Measurements from ENCODE around the gene FBXL16. TPM values are rescaled to one million over a fixed set of nuclear protein-coding genes. Genes with fewer than 3 reads are reported as not detected.

The FBXL16 gene
- total RNA-seq, 1 experiment from 2014 or later: 40.5 TPM

GRCh38 chr16:739560-740458 is 34.2 kb upstream of the FBXL16 start:
- H3K27me3 Mint-ChIP-seq (ENCODE audit: insufficient read depth, unreplicated experiment): no peaks in the 10 kb centered on the region
- peak overlapping the region; percentile 84 for H3K27ac Mint-ChIP-seq (ENCODE audit: low read depth, unreplicated experiment)
- TSS peak; percentile 37 for BruUV-seq (replicated peaks)
- no peak for TF ChIP-seq CTCF (IDR thresholded peaks at IDR 0.05; ENCODE audit: unreplicated experiment)
- ChIA-PET CTCF (interaction anchor here (0.5 to 5.9 kb wide), 11 partner anchors 8 to 679 kb away, joined by 3 to 37 read pairs (median 6); partner anchors contain the start of gene MSLN), POLR2A (interaction anchor here (0.6 to 3.6 kb wide), 16 partner anchors 11 to 56 kb away, joined by 3 to 26 read pairs (median 6); partner anchors contain the start of genes ANTKMT, CCDC78, HAGHL and JMJD8)
- H3K36me3 Mint-ChIP-seq (ENCODE audit: insufficient read depth, unreplicated experiment): peaks cover 35% of the 10 kb centered on the region
- peak overlapping the region; percentile 74 for H3K4me3 Mint-ChIP-seq (ENCODE audit: unreplicated experiment)
- intact Hi-C loops (cut with micrococcal nuclease): no loop called here
- H3K4me1 Mint-ChIP-seq (ENCODE audit: insufficient read depth, unreplicated experiment): peaks cover 6% of the 10 kb centered on the region
- DNase-seq (ENCODE audit: unreplicated experiment): no peak
- H3K9me3 Mint-ChIP-seq (ENCODE audit: unreplicated experiment): no peaks in the 10 kb centered on the region

GRCh38 chr16:736936-737481 is 31.4 kb upstream of the FBXL16 start:
- H3K4me1 Mint-ChIP-seq (ENCODE audit: insufficient read depth, unreplicated experiment): peaks cover 6% of the 10 kb centered on the region
- no peak overlapping the region for H3K4me3 Mint-ChIP-seq (ENCODE audit: unreplicated experiment)
- ChIA-PET CTCF (interaction anchor here (0.8 to 5.9 kb wide), 4 partner anchors 25 to 320 kb away, joined by 3 to 37 read pairs (median 4); no protein-coding TSS in a partner anchor), POLR2A (interaction anchor here (0.7 to 4.1 kb wide), 8 partner anchors 10 to 51 kb away, joined by 3 to 31 read pairs (median 4); partner anchors contain the start of genes ANTKMT, CCDC78, CHTF18 and FBXL16)
- no peak for DNase-seq (ENCODE audit: unreplicated experiment)
- TF ChIP-seq CTCF (IDR thresholded peaks at IDR 0.05; ENCODE audit: unreplicated experiment): no peak
- H3K36me3 Mint-ChIP-seq (ENCODE audit: insufficient read depth, unreplicated experiment): peaks cover 42% of the 10 kb centered on the region
- H3K27me3 Mint-ChIP-seq (ENCODE audit: insufficient read depth, unreplicated experiment): no peaks in the 10 kb centered on the region
- no peak overlapping the region for H3K27ac Mint-ChIP-seq (ENCODE audit: low read depth, unreplicated experiment)
- no peaks in the 10 kb centered on the region for H3K9me3 Mint-ChIP-seq (ENCODE audit: unreplicated experiment)
- intact Hi-C loops (cut with micrococcal nuclease): no loop called here
- BruUV-seq (replicated peaks): no TSS peak

DNA sequence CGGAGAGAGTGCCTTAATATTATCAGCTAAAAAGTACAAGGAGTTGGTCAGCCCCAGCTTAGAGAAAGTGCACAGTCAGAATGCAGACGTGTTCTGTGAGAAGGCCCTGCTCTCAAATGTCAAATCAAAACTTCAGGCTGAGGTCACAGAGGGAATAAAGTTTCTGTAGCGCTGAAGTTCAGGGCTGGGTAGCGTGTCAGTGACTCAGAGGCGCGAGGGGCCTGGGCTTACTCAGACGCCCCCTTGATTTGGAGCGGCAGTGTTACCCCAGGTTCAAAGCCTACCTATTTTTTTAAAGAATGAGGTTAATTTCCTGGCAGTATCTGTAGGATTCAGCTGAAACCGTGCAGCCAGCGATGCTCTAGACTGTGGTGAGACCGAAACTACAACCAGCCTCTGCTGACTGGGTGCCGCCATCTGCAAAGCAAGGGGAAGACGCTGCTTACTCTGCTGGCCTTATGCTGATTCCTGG is 30.4 kb upstream of the FBXL16 start:
- ChIA-PET CTCF (interaction anchor here (0.6 to 0.8 kb wide), 2 partner anchors 20 to 309 kb away, joined by 3 read pairs; no protein-coding TSS in a partner anchor), POLR2A (interaction anchor here (1.2 to 4.1 kb wide), 3 partner anchors 9 to 45 kb away, joined by 4 to 31 read pairs (median 25); partner anchors contain the start of genes ANTKMT, CCDC78 and HAGHL)
- peaks cover 6% of the 10 kb centered on the region for H3K4me1 Mint-ChIP-seq (ENCODE audit: insufficient read depth, unreplicated experiment)
- TF ChIP-seq CTCF (IDR thresholded peaks at IDR 0.05; ENCODE audit: unreplicated experiment): no peak
- H3K27me3 Mint-ChIP-seq (ENCODE audit: insufficient read depth, unreplicated experiment): no peaks in the 10 kb centered on the region
- DNase-seq (ENCODE audit: unreplicated experiment): no peak
- no TSS peak for BruUV-seq (replicated peaks)
- no peaks in the 10 kb centered on the region for H3K9me3 Mint-ChIP-seq (ENCODE audit: unreplicated experiment)
- H3K27ac Mint-ChIP-seq (ENCODE audit: low read depth, unreplicated experiment): no peak overlapping the region
- H3K4me3 Mint-ChIP-seq (ENCODE audit: unreplicated experiment): no peak overlapping the region
- intact Hi-C loops (cut with micrococcal nuclease): no loop called here
- H3K36me3 Mint-ChIP-seq (ENCODE audit: insufficient read depth, unreplicated experiment): peaks cover 46% of the 10 kb centered on the region
